Activated naive CD8-positive, alpha-beta T cell treated with anti-CD3 and anti-CD28 coated beads, Interleukin-2, amount 10 ng/mL, durations not matched to agents 7 days and 5 days (primary cell): ENCODE results near the gene MTMR2. TPM values are rescaled to one million over a fixed set of nuclear protein-coding genes. Genes with fewer than 3 reads are reported as not detected.

Experiments
- ATAC-seq: fragments of 150-1000 bp; cut with Tn5 transposase; one replicate; pipeline ENCODE4 v1.10.0; 2021; ENCODE audit warnings: low read depth, moderate library complexity
- POLR2A ChIA-PET: fragments of 350-600 bp; sonication (Branson Sonifier 250); formaldehyde crosslinking; loops from one replicate; lab custom pipeline; 2021; ENCODE audit warnings: antibody characterized with exemption; lab: Charles Lee
- DNase-seq: peaks from one replicate; pipeline ENCODE4 v3.0.0; 2021
- H3K27ac Mint-ChIP-seq: one replicate; pipeline ENCODE4 v1.8.0; 2022; ENCODE audit warnings: mild to moderate bottlenecking, mixed read lengths
- H3K27me3 Mint-ChIP-seq: one replicate; pipeline ENCODE4 v1.8.0; 2022; ENCODE audit warnings: mild to moderate bottlenecking, moderate library complexity, mixed read lengths
- H3K36me3 Mint-ChIP-seq: one replicate; pipeline ENCODE4 v1.8.0; 2021; ENCODE audit warnings: mild to moderate bottlenecking, mixed read lengths
- H3K4me1 Mint-ChIP-seq: one replicate; pipeline ENCODE4 v1.8.0; 2021; ENCODE audit warnings: mixed read lengths
- H3K4me3 Mint-ChIP-seq: one replicate; pipeline ENCODE4 v1.8.0; 2022; ENCODE audit warnings: mild to moderate bottlenecking, moderate library complexity, mixed read lengths
- H3K9me3 Mint-ChIP-seq: one replicate; pipeline ENCODE4 v1.8.0; 2021; ENCODE audit warnings: mixed read lengths
- total RNA-seq, 2 experiments: library from RNA; stranded (reverse); gene quantifications; one replicate each; pipeline ENCODE4 v1.2.3, GENCODE V29; 2021

Gene MTMR2
- total RNA-seq, 2 experiments from 2014 or later = 21.3 to 24.1 TPM

DNA sequence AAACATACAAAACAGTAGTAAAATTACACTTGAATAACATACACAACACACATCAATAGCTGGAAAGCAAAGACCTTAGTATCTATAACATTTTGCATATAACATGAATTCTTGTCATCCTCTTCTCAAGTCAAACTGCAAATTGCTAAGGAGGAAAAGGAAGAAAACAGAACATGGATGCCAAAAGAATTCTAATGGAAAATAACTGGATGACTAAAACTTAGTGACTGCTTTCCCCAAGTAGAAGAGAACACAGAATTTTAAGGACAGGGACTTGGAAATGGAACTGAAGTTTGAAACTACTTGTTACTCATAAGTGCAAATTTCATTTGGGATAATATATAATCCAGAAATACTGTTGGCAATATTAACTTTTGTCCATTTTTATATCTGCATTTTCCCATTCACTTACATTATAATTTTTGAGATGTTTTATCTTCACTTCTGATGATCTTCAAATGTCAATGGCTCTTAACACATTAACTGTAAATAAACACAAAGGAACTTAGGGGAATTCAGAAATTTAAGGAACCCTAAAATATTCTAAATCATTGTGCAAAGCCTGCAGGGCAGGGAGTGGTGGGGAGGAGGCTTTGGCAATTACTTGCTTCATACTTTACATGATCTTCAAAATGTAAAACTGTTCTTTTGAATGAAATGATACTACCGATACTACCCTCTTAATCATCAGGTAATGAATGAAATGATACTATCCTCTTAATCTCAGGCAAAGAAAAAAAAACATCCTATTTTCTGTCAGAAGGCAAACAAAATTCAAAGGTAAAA is 9.9 kb downstream of the MTMR2 start:
- Mint-ChIP-seq H3K27me3 (no peaks in the 10 kb centered on the region), H3K27ac (no peak overlapping the region), H3K4me3 (no peak overlapping the region), H3K9me3 (no peaks in the 10 kb centered on the region), H3K36me3 (peaks cover 8% of the 10 kb centered on the region), H3K4me1 (peaks cover 12% of the 10 kb centered on the region)
- no peak for ATAC-seq
- DNase-seq = no peak
- POLR2A ChIA-PET = no interaction called here

DNA sequence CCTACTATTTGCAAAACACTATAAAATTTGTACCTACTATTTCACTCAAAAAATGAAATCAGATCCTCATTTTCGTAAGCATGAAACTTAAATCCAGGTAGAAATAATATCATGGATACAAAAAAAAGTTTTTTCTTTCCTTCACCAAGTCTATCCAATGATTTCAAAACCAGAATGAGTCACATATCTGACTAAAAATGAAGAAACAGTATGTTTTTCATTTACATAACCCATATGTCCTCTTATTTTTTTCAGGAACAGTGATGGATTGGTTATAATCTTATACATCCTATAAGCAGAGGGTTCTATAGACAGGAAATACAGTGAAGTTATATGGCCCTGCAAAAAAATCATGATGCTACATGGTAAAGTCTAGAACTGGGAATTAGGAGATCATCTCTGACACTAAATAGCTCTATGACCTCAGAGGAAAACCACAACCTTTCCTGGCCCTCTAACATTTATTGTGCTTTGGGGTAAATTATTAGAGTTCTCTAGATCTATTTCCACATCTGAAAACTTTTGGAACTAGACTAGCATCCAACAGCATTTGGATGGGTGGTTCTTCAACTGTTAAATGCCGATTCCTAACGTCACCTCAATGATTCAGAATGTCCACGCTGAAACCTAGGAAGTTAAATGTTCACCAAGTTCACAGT is 10.9 kb downstream of the MTMR2 start:
- H3K4me3 Mint-ChIP-seq = no peak overlapping the region
- no peak for ATAC-seq
- H3K27me3 Mint-ChIP-seq = no peaks in the 10 kb centered on the region
- no peak overlapping the region for H3K27ac Mint-ChIP-seq
- H3K9me3 Mint-ChIP-seq = no peaks in the 10 kb centered on the region
- peaks cover 8% of the 10 kb centered on the region for H3K36me3 Mint-ChIP-seq
- H3K4me1 Mint-ChIP-seq = peaks cover 12% of the 10 kb centered on the region
- POLR2A ChIA-PET = no interaction called here
- no peak for DNase-seq

DNA sequence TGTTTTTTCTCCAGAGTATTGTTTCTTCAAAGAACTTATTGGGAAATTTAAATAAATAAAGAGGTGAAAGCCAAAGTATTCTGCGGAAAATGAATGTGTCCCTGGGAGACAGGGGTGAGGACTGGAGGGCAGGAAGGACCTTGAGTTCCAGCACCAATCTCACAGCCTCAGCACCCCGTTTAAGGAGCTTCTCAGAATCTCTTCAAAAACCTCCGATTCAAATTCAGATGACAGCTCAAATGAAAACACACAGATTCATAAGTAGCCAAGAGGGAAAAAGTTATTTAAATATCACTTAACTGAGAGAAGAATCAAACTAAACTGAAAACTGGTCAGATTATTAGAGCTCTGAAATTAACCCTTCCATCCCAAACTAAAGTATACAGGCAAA is 12.5 kb downstream of the MTMR2 start:
- H3K36me3 Mint-ChIP-seq = peaks cover 13% of the 10 kb centered on the region
- ATAC-seq = no peak
- DNase-seq = no peak
- POLR2A ChIA-PET = no interaction called here
- peaks cover 12% of the 10 kb centered on the region for H3K4me1 Mint-ChIP-seq
- H3K27ac Mint-ChIP-seq = no peak overlapping the region
- H3K4me3 Mint-ChIP-seq = no peak overlapping the region
- H3K9me3 Mint-ChIP-seq = no peaks in the 10 kb centered on the region
- H3K27me3 Mint-ChIP-seq = no peaks in the 10 kb centered on the region

DNA sequence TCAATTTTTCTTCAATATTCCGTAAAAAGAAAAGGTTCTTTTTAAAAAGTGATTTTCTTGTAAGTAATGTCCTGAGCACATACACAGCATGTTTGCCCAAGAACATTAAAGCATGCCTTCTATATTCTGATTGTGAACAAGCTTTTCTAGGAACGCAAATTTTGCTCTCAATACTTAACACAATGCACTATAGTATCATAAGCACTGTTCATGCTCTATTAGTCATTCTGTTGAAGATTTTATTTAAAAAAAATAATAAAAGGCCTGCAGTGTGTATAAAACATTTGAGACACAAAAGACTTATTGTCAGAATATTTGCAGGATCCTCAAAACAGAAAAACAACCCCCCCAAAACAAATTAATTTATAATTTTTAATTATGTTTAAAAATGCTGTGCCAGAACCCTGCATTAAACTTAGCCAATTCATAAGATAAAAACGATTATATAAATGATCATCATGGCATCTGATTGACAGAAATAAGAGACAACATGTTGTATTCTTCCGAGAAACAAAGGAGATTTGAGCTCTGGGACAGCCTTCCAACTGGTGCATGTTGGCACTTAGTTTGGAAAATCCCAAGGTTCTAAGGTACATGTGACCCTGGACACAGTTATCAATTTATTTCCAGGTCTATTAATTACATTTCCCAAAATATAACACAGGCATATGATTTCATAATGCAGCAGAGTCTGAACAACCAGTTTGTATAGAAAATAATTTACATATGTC is 13.1 kb downstream of the MTMR2 start:
- H3K9me3 Mint-ChIP-seq = no peaks in the 10 kb centered on the region
- H3K4me3 Mint-ChIP-seq = no peak overlapping the region
- no peak overlapping the region for H3K27ac Mint-ChIP-seq
- POLR2A ChIA-PET = no interaction called here
- no peaks in the 10 kb centered on the region for H3K27me3 Mint-ChIP-seq
- ATAC-seq = no peak
- H3K4me1 Mint-ChIP-seq = peaks cover 12% of the 10 kb centered on the region
- peaks cover 15% of the 10 kb centered on the region for H3K36me3 Mint-ChIP-seq
- DNase-seq = no peak

DNA sequence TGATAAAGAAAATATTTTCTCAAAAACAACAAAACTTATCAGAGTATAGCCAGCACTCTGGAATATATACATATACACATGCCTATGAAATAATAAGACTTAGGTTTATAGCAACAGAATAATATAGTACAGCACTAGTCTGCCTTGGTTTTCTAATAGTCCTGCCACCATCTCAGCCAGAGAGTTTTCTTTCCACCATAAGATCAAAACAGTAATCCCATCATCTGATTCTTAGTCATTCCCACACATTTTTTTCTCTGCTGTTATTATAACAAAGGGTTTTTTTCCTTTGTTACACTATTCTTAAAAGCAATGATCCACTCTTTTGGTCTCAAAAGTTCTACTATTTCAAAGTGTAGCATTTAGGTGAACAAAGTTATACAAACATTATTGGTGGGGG is 15.1 kb downstream of the MTMR2 start:
- ATAC-seq = no peak
- Mint-ChIP-seq H3K9me3 (no peaks in the 10 kb centered on the region), H3K36me3 (peaks cover 14% of the 10 kb centered on the region), H3K27ac (no peak overlapping the region), H3K4me1 (peaks cover 12% of the 10 kb centered on the region), H3K4me3 (no peak overlapping the region), H3K27me3 (no peaks in the 10 kb centered on the region)
- DNase-seq = no peak
- POLR2A ChIA-PET = no interaction called here

DNA sequence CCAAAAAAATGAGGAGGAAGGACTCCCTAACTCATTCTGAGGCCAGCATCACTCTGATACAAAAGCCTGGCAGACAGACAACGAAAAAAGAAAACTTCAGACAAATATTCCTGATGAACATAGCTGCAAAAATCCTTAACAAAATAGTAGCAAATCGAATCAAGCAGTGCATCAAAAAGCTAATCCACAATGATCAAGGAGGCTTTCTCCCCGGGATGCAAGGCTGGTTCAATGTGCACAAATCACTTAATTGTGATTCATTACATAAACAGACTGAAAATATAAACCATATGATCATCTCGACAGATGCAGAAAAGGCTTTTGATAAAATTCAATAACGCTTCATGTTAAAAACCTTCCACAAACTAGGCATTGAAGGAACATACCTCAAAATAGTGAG is 16.4 kb downstream of the MTMR2 start:
- peaks cover 3% of the 10 kb centered on the region for H3K4me1 Mint-ChIP-seq

DNA sequence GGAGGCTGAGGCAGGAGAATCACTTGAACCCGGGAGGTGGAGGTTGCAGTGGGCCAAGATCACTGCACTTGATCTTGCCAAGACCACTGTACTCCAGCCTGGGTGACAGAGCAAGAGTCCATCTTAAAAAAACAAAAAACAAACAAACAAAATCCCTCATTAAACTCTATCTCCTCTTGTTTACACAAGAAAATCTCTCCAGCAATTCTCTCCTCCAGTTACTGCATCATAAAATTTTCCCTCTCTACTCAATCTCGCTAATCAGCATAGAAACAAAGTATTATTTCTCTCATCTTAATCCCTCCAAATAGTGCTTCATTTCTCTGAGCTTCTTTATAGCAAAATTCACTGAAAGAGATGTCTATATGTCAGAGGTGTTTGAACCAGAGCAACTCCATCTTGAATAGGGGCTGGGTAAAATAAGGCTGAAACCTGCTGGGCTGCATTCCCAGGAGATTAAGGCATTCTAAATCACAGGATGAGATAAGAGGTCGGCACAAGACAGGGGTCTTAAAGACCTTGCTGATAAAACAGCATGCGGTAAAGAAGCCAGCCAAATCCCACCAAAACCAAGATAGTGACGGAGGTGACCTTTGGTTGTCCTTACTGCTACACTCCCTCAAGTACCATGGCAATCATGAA is 19.8 kb downstream of the MTMR2 start:
- H3K27ac Mint-ChIP-seq = no peak overlapping the region
- H3K4me3 Mint-ChIP-seq = no peak overlapping the region
- H3K27me3 Mint-ChIP-seq = no peaks in the 10 kb centered on the region
- POLR2A ChIA-PET = no interaction called here
- ATAC-seq (no peak), DNase-seq (no peak)
- H3K36me3 Mint-ChIP-seq = peaks cover 7% of the 10 kb centered on the region
- no peaks in the 10 kb centered on the region for H3K4me1 Mint-ChIP-seq
- H3K9me3 Mint-ChIP-seq = no peaks in the 10 kb centered on the region

More for the DNA sequence above, 16.4 kb downstream of the MTMR2 start:
- POLR2A ChIA-PET = no interaction called here
- no peak for ATAC-seq
- Mint-ChIP-seq H3K27ac (no peak overlapping the region), H3K4me3 (no peak overlapping the region), H3K36me3 (peaks cover 13% of the 10 kb centered on the region), H3K27me3 (no peaks in the 10 kb centered on the region), H3K9me3 (no peaks in the 10 kb centered on the region)
- no peak for DNase-seq

DNA sequence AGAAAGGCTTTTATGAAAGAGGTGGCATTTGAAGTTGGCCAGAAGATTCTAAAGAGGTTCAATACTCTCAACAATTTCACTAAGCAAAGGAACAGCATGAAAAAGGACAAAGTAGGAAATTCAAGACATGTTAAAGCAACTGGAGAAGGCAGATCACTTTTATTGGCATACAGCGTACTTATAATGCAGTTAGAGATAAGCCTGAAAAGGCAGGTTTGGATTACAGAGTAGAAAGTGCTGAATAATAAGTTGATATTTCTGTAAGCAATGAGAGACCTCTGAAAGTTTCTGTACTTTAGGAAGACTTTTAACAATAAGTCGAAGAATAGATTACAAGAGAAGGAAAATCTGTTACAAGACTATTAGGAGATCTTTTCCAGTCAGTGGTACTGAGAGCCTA is 25.1 kb downstream of the MTMR2 start:
- ATAC-seq (no peak), DNase-seq (no peak)
- no peak overlapping the region for H3K27ac Mint-ChIP-seq
- peaks cover 8% of the 10 kb centered on the region for H3K36me3 Mint-ChIP-seq
- no peak overlapping the region for H3K4me3 Mint-ChIP-seq
- POLR2A ChIA-PET = no interaction called here
- peaks cover 2% of the 10 kb centered on the region for H3K4me1 Mint-ChIP-seq
- no peaks in the 10 kb centered on the region for H3K9me3 Mint-ChIP-seq
- H3K27me3 Mint-ChIP-seq = no peaks in the 10 kb centered on the region

DNA sequence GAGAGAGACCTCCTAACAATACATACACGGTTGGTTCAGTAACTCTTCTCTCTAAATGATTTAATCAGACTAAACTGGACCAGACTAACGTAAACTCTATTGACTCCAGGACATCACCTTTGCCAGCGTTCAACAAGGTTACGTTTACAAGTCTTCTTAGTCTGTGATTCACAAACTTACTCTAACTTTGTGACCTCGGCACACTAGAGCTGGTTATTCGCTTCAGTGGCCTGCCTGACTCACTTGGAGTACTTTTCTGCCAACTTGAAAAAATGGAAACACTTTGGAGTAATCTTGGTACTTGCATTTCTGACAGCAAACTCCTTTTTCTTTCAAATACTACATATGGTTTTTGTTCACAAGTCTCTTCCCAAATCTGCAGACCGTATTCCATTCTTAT is 26.2 kb downstream of the MTMR2 start:
- POLR2A ChIA-PET = interaction anchor here (0.7 kb wide), 1 partner anchor 18 kb away, joined by 3 read pairs; no protein-coding TSS in a partner anchor
- DNase-seq = no peak
- ATAC-seq = no peak
- Mint-ChIP-seq H3K4me3 (no peak overlapping the region), H3K27ac (no peak overlapping the region), H3K36me3 (peaks cover 8% of the 10 kb centered on the region), H3K27me3 (no peaks in the 10 kb centered on the region), H3K4me1 (peaks cover 2% of the 10 kb centered on the region), H3K9me3 (no peaks in the 10 kb centered on the region)

DNA sequence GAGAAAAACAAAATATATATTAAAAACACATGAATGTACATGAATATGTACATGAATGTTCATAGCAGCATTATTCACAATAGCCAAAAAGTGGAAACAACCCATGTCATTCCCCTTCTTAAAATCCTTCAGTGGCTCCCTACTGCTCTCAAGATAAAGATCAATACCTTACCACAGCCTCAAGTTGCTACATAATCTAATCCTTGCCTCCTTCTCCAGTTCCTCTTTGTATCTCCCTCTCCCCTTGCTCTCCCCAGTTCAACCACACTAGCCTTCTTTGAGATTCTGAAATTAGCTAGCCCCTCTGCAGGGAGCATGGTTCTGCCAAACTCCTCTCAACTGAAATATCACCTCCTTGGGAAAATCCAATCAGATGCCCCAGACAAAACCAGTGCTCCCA is 28.1 kb downstream of the MTMR2 start:
- no peak overlapping the region for H3K27ac Mint-ChIP-seq
- no peaks in the 10 kb centered on the region for H3K9me3 Mint-ChIP-seq
- no peak overlapping the region for H3K4me3 Mint-ChIP-seq

DNA sequence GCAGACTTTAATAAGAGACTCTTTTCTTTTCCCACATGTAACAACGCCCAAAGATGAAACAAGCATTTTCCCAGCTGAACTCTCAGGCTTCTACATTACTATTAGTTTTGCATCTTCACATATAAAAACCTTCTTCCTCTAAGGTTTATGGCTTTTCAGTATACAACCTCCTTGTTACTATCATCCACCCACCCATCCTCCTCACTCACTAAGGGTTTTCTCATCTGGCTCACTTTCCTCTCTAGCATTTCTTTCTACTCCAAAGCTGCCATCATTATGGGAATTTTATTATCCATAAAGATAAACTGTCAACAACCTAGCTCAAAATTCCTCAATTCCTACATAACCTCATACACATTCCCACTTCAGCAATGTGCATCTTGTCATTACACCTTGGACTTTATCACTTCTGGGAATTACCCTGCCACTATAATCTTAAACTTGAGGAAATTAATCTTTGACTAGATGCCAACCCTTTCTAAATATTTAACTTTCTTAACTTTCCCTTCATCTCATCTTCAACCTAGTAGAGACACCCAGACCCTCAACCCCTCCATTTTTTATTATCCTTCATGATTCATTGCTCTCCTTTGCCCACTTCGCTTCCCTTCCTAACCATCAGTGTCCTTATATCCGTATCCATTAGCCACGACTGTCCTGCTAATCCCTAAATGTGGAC is 30.9 kb downstream of the MTMR2 start:
- POLR2A ChIA-PET = no interaction called here
- H3K4me3 Mint-ChIP-seq = no peak overlapping the region
- DNase-seq (no peak), ATAC-seq (no peak)
- peaks cover 5% of the 10 kb centered on the region for H3K4me1 Mint-ChIP-seq
- H3K36me3 Mint-ChIP-seq = peaks cover 8% of the 10 kb centered on the region
- H3K27ac Mint-ChIP-seq = no peak overlapping the region
- no peaks in the 10 kb centered on the region for H3K9me3 Mint-ChIP-seq
- no peaks in the 10 kb centered on the region for H3K27me3 Mint-ChIP-seq

More for the DNA sequence above, 28.1 kb downstream of the MTMR2 start:
- ATAC-seq (no peak), DNase-seq (no peak)
- H3K36me3 Mint-ChIP-seq = peaks cover 8% of the 10 kb centered on the region
- POLR2A ChIA-PET = no interaction called here
- peaks cover 2% of the 10 kb centered on the region for H3K4me1 Mint-ChIP-seq
- H3K27me3 Mint-ChIP-seq = no peaks in the 10 kb centered on the region

DNA sequence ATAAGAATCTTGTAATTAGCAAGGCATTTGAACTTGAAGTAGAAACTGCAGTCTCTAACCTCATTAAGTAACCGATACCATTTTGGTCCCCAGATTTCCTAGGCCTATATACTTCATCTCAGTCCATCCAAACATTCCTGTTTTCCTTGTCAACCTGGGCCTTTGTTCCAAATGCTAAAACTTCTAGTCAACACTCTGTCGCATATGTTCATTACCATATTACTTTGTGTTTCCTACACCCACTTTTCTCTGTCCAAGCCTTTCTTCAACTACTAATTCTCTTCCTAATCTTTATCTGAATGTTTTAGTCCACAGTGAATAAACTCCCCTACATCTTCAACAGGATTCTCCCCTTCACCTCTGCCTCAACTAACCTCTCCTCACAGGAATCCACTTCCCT is 31.4 kb downstream of the MTMR2 start:
- no peaks in the 10 kb centered on the region for H3K27me3 Mint-ChIP-seq
- no peaks in the 10 kb centered on the region for H3K9me3 Mint-ChIP-seq
- no peak for DNase-seq
- POLR2A ChIA-PET = no interaction called here
- no peak overlapping the region for H3K4me3 Mint-ChIP-seq
- peaks cover 5% of the 10 kb centered on the region for H3K4me1 Mint-ChIP-seq
- peaks cover 8% of the 10 kb centered on the region for H3K36me3 Mint-ChIP-seq
- no peak for ATAC-seq
- H3K27ac Mint-ChIP-seq = no peak overlapping the region
